Upper lobe of left lung (tissue), 6 donors: ENCODE data around the gene CIAPIN1. TPM values are rescaled to one million over a fixed set of nuclear protein-coding genes. Genes with fewer than 3 reads are reported as not detected.

Source experiments
- ATAC-seq, 2 donors: fragments of 200-7000 bp; cut with Tn5 transposase; one replicate each; pipeline ENCODE4 v1.9.1; 2022; ENCODE audit warnings: mild to moderate bottlenecking in 2 of 2, moderate library complexity in 2 of 2; ENCODE audit not compliant: low FRiP score in 2 of 2
- DNase-seq, 2 donors: peaks; one replicate each; pipeline ENCODE4 v3.0.0-alpha.2; 2019 to 2020
- H3K27ac ChIP-seq, 4 donors: fragments of 200-600 bp; sonication (generic); one replicate each; pipeline ENCODE4 v1.5.1; 2016 to 2019
- H3K27me3 ChIP-seq, 4 donors: fragments of 200-600 bp; sonication (generic); one replicate each; pipeline ENCODE4 v1.5.1; 2017 to 2019
- H3K36me3 ChIP-seq, 4 donors: fragments of 200-600 bp; sonication (generic); one replicate each; pipeline ENCODE4 v1.5.1; 2016 to 2019
- H3K4me1 ChIP-seq, 4 donors: fragments of 200-600 bp; sonication (generic); one replicate each; pipeline ENCODE4 v1.5.1; 2018 to 2019
- H3K4me3 ChIP-seq, 4 donors: fragments of 200-600 bp; sonication (generic); one replicate each; pipeline ENCODE4 v1.5.1; 2017 to 2019; ENCODE audit warnings: mild to moderate bottlenecking in 2 of 4, moderate library complexity in 1 of 4
- H3K9me3 ChIP-seq, 4 donors: fragments of 200-600 bp; sonication (generic); one replicate each; pipeline ENCODE4 v1.5.1; 2018 to 2019
- CTCF ChIP-seq, 6 experiments: fragments of 450-650 bp in 4 of 6; fragments of 200-600 bp in 2 of 6; sonication (generic) in 2 of 6; IDR thresholded peaks; one replicate each; pipeline ENCODE4 v1.5.1; 2016 to 2019; ENCODE audit warnings: antibody characterized with exemption in 6 of 6
- EP300 ChIP-seq, 4 donors: sonication (generic); formaldehyde crosslinking; IDR thresholded peaks; one replicate each; pipeline ENCODE4 v1.5.1; 2017; ENCODE audit warnings: antibody characterized with exemption in 4 of 4, control low read depth in 2 of 4
- POLR2A ChIP-seq, 4 donors: fragments of 450-650 bp; IDR thresholded peaks; one replicate each; pipeline ENCODE4 v1.5.1; 2016 to 2017; ENCODE audit warnings: antibody characterized with exemption in 4 of 4, mild to moderate bottlenecking in 2 of 4
- POLR2AphosphoS5 ChIP-seq, 2 donors: sonication (generic); formaldehyde crosslinking; IDR thresholded peaks; one replicate each; pipeline ENCODE4 v1.5.1; 2017; ENCODE audit warnings: antibody characterized with exemption in 2 of 2
- WGBS, 2 donors: methylation state at CpG; one replicate each; pipeline ENCODE4 v1.1.5; 2017 to 2018; 5-methylcytosine and 5-hydroxymethylcytosine counted together
- total RNA-seq, 6 donors: library from RNA; depleted of rRNA in 4 of 6; stranded (reverse); fragments of >200 nt in 4 of 6; gene quantifications; one replicate each; pipeline versions ENCODE4 v1.1.0 to v1.2.1, GENCODE V29; 2016 to 2021
- donor health status: DM: no; HTN: no; CAD: no; lungs with moderate emphysema.
- donor health status: DM: no; HTN: yes; CAD: no; lungs with severe emphysema.

The CIAPIN1 gene
- total RNA-seq, 6 donors from 2014 or later, result 21.0 to 44.5 (median 36.5) TPM

- H3K27ac ChIP-seq, result peak overlapping the region in 1 of 4 donors; percentile 18
- H3K4me1 ChIP-seq, result peaks cover 7 to 29% (median 25%) of the 10 kb centered on the region in 4 donors
- no peak overlapping the region for H3K4me3 ChIP-seq
- ATAC-seq (no peak), DNase-seq (no peak)
- TF ChIP-seq CTCF (IDR thresholded peaks at IDR 0.05) (no peak), POLR2A (IDR thresholded peaks at IDR 0.05) (no peak), EP300 (IDR thresholded peaks at IDR 0.05) (no peak), POLR2AphosphoS5 (IDR thresholded peaks at IDR 0.05) (no peak)
- no peaks in the 10 kb centered on the region for H3K9me3 ChIP-seq
- peaks cover 0 to 21% (median 12%) of the 10 kb centered on the region in 4 donors for H3K36me3 ChIP-seq
- 75 to 79% methylated on average over 2 of the region's 2 CpGs for whole genome bisulfite sequencing, 2 donors
- no peaks in the 10 kb centered on the region for H3K27me3 ChIP-seq
These were observed 24.0 kb downstream of the CIAPIN1 start for GRCh38 chr16:57423152-57423551.

GRCh38 chr16:57422026-57422944 is 24.9 kb downstream of the CIAPIN1 start:
- WGBS, 2 donors, result 31 to 44% methylated on average over 9 to 10 of the region's 10 CpGs
- H3K27me3 ChIP-seq, result no peaks in the 10 kb centered on the region
- TF ChIP-seq POLR2A (IDR thresholded peaks at IDR 0.05), result no peak
- no peak for TF ChIP-seq EP300 (IDR thresholded peaks at IDR 0.05)
- no peak for TF ChIP-seq POLR2AphosphoS5 (IDR thresholded peaks at IDR 0.05)
- peak; percentile 30 to 60 (median 50) for TF ChIP-seq CTCF (IDR thresholded peaks at IDR 0.05)
- peak overlapping the region in 2 of 4 donors; percentile 18 to 36 for H3K27ac ChIP-seq
- DNase-seq (no peak), ATAC-seq (peak in 1 of 2 donors; percentile 65)
- H3K4me3 ChIP-seq, result no peak overlapping the region
- H3K36me3 ChIP-seq, result peaks cover 0 to 13% (median 5%) of the 10 kb centered on the region in 4 donors
- no peaks in the 10 kb centered on the region for H3K9me3 ChIP-seq
- peaks cover 12 to 35% (median 31%) of the 10 kb centered on the region in 4 donors for H3K4me1 ChIP-seq

- H3K4me3 ChIP-seq, result no peak overlapping the region
- H3K27me3 ChIP-seq, result no peaks in the 10 kb centered on the region
- TF ChIP-seq EP300 (IDR thresholded peaks at IDR 0.05), result no peak
- TF ChIP-seq POLR2A (IDR thresholded peaks at IDR 0.05), result no peak
- TF ChIP-seq CTCF (IDR thresholded peaks at IDR 0.05), result no peak
- no peak for TF ChIP-seq POLR2AphosphoS5 (IDR thresholded peaks at IDR 0.05)
- H3K36me3 ChIP-seq, result no peaks in the 10 kb centered on the region
- H3K4me1 ChIP-seq, result peaks cover 22 to 48% (median 45%) of the 10 kb centered on the region in 4 donors
- DNase-seq (no peak), ATAC-seq (no peak)
- H3K27ac ChIP-seq, result peak overlapping the region in 2 of 4 donors; percentile 58 to 62
- no peaks in the 10 kb centered on the region for H3K9me3 ChIP-seq
- WGBS, 2 donors, result 73 to 74% methylated on average over 6 of the region's 6 CpGs
These were observed 27.7 kb downstream of the CIAPIN1 start for GRCh38 chr16:57419506-57419905.

GRCh38 chr16:57416084-57416483 is 31.1 kb downstream of the CIAPIN1 start:
- Histone ChIP-seq H3K4me3 (no peak overlapping the region), H3K4me1 (peaks cover 22 to 39% (median 38%) of the 10 kb centered on the region in 4 donors), H3K36me3 (no peaks in the 10 kb centered on the region), H3K27me3 (no peaks in the 10 kb centered on the region), H3K9me3 (no peaks in the 10 kb centered on the region), H3K27ac (peak overlapping the region in 3 of 4 donors; percentile 18 to 72 (median 27))
- DNase-seq, result peak in 1 of 2 donors; percentile 80
- no peak for ATAC-seq
- WGBS, 2 donors, result 83 to 95% methylated on average over 7 to 16 of the region's 16 CpGs
- TF ChIP-seq EP300 (IDR thresholded peaks at IDR 0.05) (no peak), CTCF (IDR thresholded peaks at IDR 0.05) (no peak)
